ENCODE data around the gene TBC1D1.

GRCh38 chr4:38056011-38056685 lies 165.3 kb downstream of the TBC1D1 start:
- no peak for TF ChIP-seq CTCF (IDR thresholded peaks at IDR 0.05)
- peak in 1 of 2 donors; percentile 11 for TF ChIP-seq POLR2AphosphoS5 (IDR thresholded peaks at IDR 0.05)
- no peak for TF ChIP-seq POLR2A (IDR thresholded peaks at IDR 0.05; ENCODE audit: low read depth)

Measured in esophagus muscularis mucosa (tissue), 3 donors.